COR-L47 (cell line): ENCODE data around the gene NECTIN4.
"Not testable (repeated sequence)": the region's sequence is repeated elsewhere in the genome, so short reads cannot be mapped to it uniquely, and the experiment has no call there.

ENCODE experiments used
- DNase-seq: peaks from one replicate; lab custom pipeline; 2025; lab: John Stamatoyannopoulos, UW

The NECTIN4 gene

GRCh38 chr1:161054232-161054631 lies 35.1 kb downstream of the NECTIN4 start:
- no peak for DNase-seq

- DNase-seq = no peak
Measured at GRCh38 chr1:161052899-161053298, 36.5 kb downstream of the NECTIN4 start.

GRCh38 chr1:161051219-161051618 lies 38.1 kb downstream of the NECTIN4 start:
- no peak for DNase-seq

GRCh38 chr1:161048949-161049722 lies 40.2 kb downstream of the NECTIN4 start:
- DNase-seq = no peak

GRCh38 chr1:161047436-161048420 lies 41.6 kb downstream of the NECTIN4 start:
- DNase-seq = no peak

GRCh38 chr1:161046605-161047228 lies 42.6 kb downstream of the NECTIN4 start:
- DNase-seq = no peak

- peak; percentile 91 for DNase-seq
Measured at GRCh38 chr1:161045736-161046604, 43.4 kb downstream of the NECTIN4 start, which contains the start of gene USF1. Gene USF1, minus strand, starts transcription at chr1:161045977. Its CDS starts 2,702 bp downstream, at chr1:161043275.

GRCh38 chr1:161044908-161045735 lies 44.2 kb downstream of the NECTIN4 start:
- peak; percentile 42 for DNase-seq

GRCh38 chr1:161044535-161044907 lies 44.8 kb downstream of the NECTIN4 start:
- no peak for DNase-seq

GRCh38 chr1:161039546-161039945 lies 49.8 kb downstream of the NECTIN4 start:
- no peak for DNase-seq

- no peak for DNase-seq
Measured at GRCh38 chr1:161039154-161039545, 50.2 kb downstream of the NECTIN4 start.

GRCh38 chr1:161038523-161039153 lies 50.7 kb downstream of the NECTIN4 start, which contains the start of gene TSTD1:
Gene TSTD1, minus strand, starts transcription at chr1:161038964. Its CDS starts 75 bp downstream, at chr1:161038889.
- peak; percentile 76 for DNase-seq

- peak; percentile 6 for DNase-seq
Measured at GRCh38 chr1:161037661-161038522, 51.5 kb downstream of the NECTIN4 start.

GRCh38 chr1:161033751-161034150 lies 55.6 kb downstream of the NECTIN4 start:
- no peak for DNase-seq

- DNase-seq = no peak
Measured at GRCh38 chr1:161032409-161032808, 56.9 kb downstream of the NECTIN4 start.

- DNase-seq = no peak
Measured at GRCh38 chr1:161031874-161032273, 57.5 kb downstream of the NECTIN4 start.

- not testable (repeated sequence) for DNase-seq
Measured at GRCh38 chr1:161029466-161029865, 59.9 kb downstream of the NECTIN4 start.

GRCh38 chr1:161026954-161027353 lies 62.4 kb downstream of the NECTIN4 start:
- DNase-seq = not testable (repeated sequence)

- DNase-seq = not testable (repeated sequence)
Measured at GRCh38 chr1:161022432-161022831, 66.9 kb downstream of the NECTIN4 start.
